ENCODE data around the gene KCNN2.

- TF ChIP-seq POLR2A (IDR thresholded peaks at IDR 0.05) (no peak), CTCF (IDR thresholded peaks at IDR 0.05) (no peak)
Measured at GRCh38 chr5:114360816-114361723, 800 bp upstream of the KCNN2 start.
